ENCODE data around the gene FA2H.
A peak's percentile ranks its signal among the peaks of the same experiment; 100 is the strongest.

FA2H gene

GRCh38 chr16:74667255-74667700 is 107.3 kb downstream of the FA2H start:
- DNase-seq: peak; percentile 47

DNA sequence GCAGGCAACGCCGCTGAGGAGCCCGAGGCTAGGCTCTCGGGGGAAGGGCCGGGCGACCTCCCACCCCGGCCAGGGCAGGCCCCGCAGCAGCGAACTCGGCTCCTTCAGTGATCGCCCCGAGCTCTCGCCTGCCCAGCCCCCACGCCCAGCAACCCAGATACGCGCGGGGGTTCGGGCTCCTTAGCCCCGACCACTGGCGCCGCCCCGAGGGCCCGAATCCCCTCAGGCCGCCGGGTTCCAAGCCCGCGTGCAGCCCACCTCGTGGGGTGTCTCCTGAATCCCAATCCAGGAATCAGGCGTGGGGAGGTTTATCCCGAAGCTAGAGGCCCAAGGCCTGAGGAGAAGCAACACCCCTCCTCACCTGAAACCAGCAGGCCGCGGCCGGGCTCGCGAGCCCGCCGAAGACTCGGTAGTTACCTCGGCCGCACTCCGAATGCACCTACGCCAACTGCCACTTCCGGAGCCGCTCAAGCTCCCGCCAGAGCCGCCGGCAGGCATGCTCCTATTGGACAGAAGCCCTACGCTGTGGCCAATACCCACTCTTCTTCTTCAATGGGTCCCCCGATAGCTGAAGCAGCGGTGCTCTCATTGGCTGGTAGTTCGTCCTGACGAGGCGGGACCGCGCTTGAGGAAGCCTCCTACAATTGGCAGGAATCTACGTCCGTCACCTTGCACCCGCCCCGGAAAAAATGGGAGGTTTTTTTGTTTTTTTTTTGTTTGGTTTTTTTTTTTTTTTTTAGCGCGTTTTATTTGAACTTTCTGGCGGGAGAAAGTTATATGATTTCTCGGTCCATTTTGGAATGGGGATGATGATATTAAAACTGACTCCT is 108.0 kb downstream of the FA2H start, which contains the start of gene RFWD3:
TSS of gene RFWD3 (minus strand) at position 453 of the 830 bp plus-strand sequence. CDS start 5,428 bp downstream, outside the sequence.
- peak; percentile 95 for DNase-seq

- no peak for DNase-seq
Measured at GRCh38 chr16:74666010-74666421, 108.6 kb downstream of the FA2H start.
